Mesenchymal stem cell (in vitro differentiated cells and primary cell): ENCODE data around the gene MSN.
"Not testable (repeated sequence)": the region's sequence is repeated elsewhere in the genome, so short reads cannot be mapped to it uniquely, and the experiment has no call there.

ENCODE experiments used
- DNase-seq: peaks from one replicate; pipeline ENCODE4 v3.0.0-alpha.2; 2013
- H2AFZ ChIP-seq: one replicate; pipeline ENCODE4 v1.6.1; 2013; ENCODE audit warnings: low read depth, mild to moderate bottlenecking, control low read depth, inconsistent platforms, low read length, moderate library complexity
- H2AK5ac ChIP-seq: 2 replicates; pipeline ENCODE4 v1.6.1; 2013; ENCODE audit warnings: low read length, moderate library complexity, mild to moderate bottlenecking, inconsistent platforms; ENCODE audit not compliant: severe bottlenecking
- H2BK120ac ChIP-seq: one replicate; pipeline ENCODE4 v1.6.1; 2013; ENCODE audit warnings: low read depth, mild to moderate bottlenecking, inconsistent platforms, low read length, moderate library complexity
- H2BK12ac ChIP-seq, 2 experiments: one replicate each; pipeline ENCODE4 v1.6.1; 2013; ENCODE audit warnings: inconsistent platforms in 2 of 2, low read length in 2 of 2, mild to moderate bottlenecking in 2 of 2, moderate library complexity in 2 of 2, control low read depth in 1 of 2
- H2BK15ac ChIP-seq: one replicate; pipeline ENCODE4 v1.6.1; 2013; ENCODE audit warnings: mild to moderate bottlenecking, low read depth, inconsistent platforms; ENCODE audit not compliant: poor library complexity, severe bottlenecking
- H2BK5ac ChIP-seq: 2 replicates; pipeline ENCODE4 v1.6.1; 2013; ENCODE audit warnings: low read depth, mild to moderate bottlenecking, low read length, control low read depth, inconsistent platforms; ENCODE audit not compliant: poor library complexity, severe bottlenecking
- H3K14ac ChIP-seq, 2 experiments: one replicate each; pipeline ENCODE4 v1.6.1; 2013; ENCODE audit warnings: inconsistent platforms in 2 of 2, low read length in 2 of 2, control low read depth in 1 of 2, mild to moderate bottlenecking in 1 of 2, moderate library complexity in 1 of 2
- H3K18ac ChIP-seq, 2 experiments: one replicate each; pipeline ENCODE4 v1.6.1; 2013; ENCODE audit warnings: inconsistent platforms in 2 of 2, low read length in 2 of 2, control low read depth in 1 of 2, low read depth in 1 of 2, mild to moderate bottlenecking in 1 of 2
- H3K23ac ChIP-seq, 2 experiments: one replicate each; pipeline ENCODE4 v1.6.1; 2013; ENCODE audit warnings: inconsistent platforms in 2 of 2, low read length in 2 of 2, mild to moderate bottlenecking in 2 of 2, moderate library complexity in 2 of 2, control low read depth in 1 of 2
- H3K27ac ChIP-seq: 2 replicates; pipeline ENCODE4 v1.5.1; 2013; ENCODE audit warnings: mild to moderate bottlenecking, moderate library complexity, low read length, control low read depth, inconsistent platforms; ENCODE audit not compliant: poor library complexity, severe bottlenecking
- H3K27me3 ChIP-seq, 2 experiments: 2 replicates each; pipeline versions ENCODE4 v1.6.1 to v1.7.0; 2013; ENCODE audit warnings: low read length in 2 of 2, mild to moderate bottlenecking in 2 of 2, moderate library complexity in 2 of 2, control low read depth in 1 of 2, inconsistent platforms in 1 of 2; ENCODE audit not compliant: control insufficient read depth in 1 of 2, insufficient read depth in 1 of 2
- H3K36me3 ChIP-seq, 2 experiments: 2 replicates each; pipeline versions ENCODE4 v1.6.1 to v1.7.0; 2013; ENCODE audit warnings: low read length in 2 of 2, control low read depth in 1 of 2, inconsistent platforms in 1 of 2, low read depth in 1 of 2, mild to moderate bottlenecking in 1 of 2; ENCODE audit not compliant: insufficient read depth in 2 of 2, control insufficient read depth in 1 of 2
- H3K4ac ChIP-seq, 2 experiments: one replicate each; pipeline ENCODE4 v1.6.1; 2013; ENCODE audit warnings: inconsistent platforms in 2 of 2, low read length in 2 of 2, mild to moderate bottlenecking in 2 of 2, moderate library complexity in 2 of 2, control low read depth in 1 of 2, low read depth in 1 of 2
- H3K4me1 ChIP-seq: 2 replicates; pipeline ENCODE4 v1.6.1; 2013; ENCODE audit warnings: low read depth, low read length, control low read depth; ENCODE audit not compliant: control insufficient read depth, insufficient read depth
- H3K4me2 ChIP-seq: 2 replicates; pipeline ENCODE4 v1.6.1; 2013; ENCODE audit warnings: low read length, mild to moderate bottlenecking, inconsistent platforms; ENCODE audit not compliant: poor library complexity, severe bottlenecking
- H3K4me3 ChIP-seq, 2 experiments: 2 replicates each; pipeline versions ENCODE4 v1.5.1 to v1.7.0; 2013; ENCODE audit warnings: low read length in 2 of 2, mild to moderate bottlenecking in 2 of 2, control low read depth in 1 of 2, low read depth in 1 of 2; ENCODE audit not compliant: insufficient read depth in 1 of 2
- H3K79me1 ChIP-seq: replicated peaks from 2 replicates; pipeline ENCODE4 v1.6.1; 2013; ENCODE audit warnings: mild to moderate bottlenecking, control low read depth, low read length, inconsistent platforms; ENCODE audit not compliant: poor library complexity, severe bottlenecking
- H3K9ac ChIP-seq: 2 replicates; pipeline ENCODE4 v1.7.0; 2013; ENCODE audit warnings: mild to moderate bottlenecking, low read length, moderate library complexity
- H3K9me3 ChIP-seq: 2 replicates; pipeline ENCODE4 v1.7.0; 2013; ENCODE audit warnings: mild to moderate bottlenecking, low read length; ENCODE audit not compliant: control insufficient read depth
- H4K8ac ChIP-seq: one replicate; pipeline ENCODE4 v1.6.1; 2013; ENCODE audit warnings: inconsistent platforms, mild to moderate bottlenecking, low read length, moderate library complexity
- H4K91ac ChIP-seq: one replicate; pipeline ENCODE4 v1.6.1; 2013; ENCODE audit warnings: mild to moderate bottlenecking, low read length, inconsistent platforms
- WGBS: methylation state at CpG from one replicate; pipeline ENCODE4 v1.1.7; 2013; ENCODE audit warnings: mixed read lengths; 5-methylcytosine and 5-hydroxymethylcytosine counted together

The MSN gene

DNA sequence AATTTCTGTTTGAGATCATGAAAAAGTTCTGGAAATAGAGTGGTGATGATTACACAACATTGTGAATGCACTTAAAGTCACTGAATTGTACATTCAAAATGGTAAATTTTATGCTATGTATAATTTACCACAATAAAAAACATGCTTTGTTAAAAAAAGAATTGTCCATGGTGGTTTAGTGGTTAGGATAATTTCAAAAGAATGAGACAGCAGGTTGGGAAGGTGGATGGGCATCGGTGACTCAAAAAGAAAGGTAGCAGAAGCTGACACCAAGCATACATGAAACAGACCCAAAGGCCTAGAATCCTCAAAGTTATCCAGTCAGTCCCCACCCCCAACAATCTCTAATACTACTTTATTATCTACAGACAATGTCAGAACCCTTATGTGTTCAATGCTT, 91.1 kb downstream of the MSN start:
- DNase-seq: no peak
- Histone ChIP-seq H3K23ac (no peak overlapping the region), H3K4me3 (no peak overlapping the region), H3K27ac (no peak overlapping the region), H2BK120ac (no peak overlapping the region), H2BK12ac (no peak overlapping the region), H2BK15ac (no peak overlapping the region), H3K18ac (no peak overlapping the region), H3K4ac (no peak overlapping the region), H4K91ac (no peak overlapping the region), H2AK5ac (no peak overlapping the region), H3K9me3 (peaks cover 2% of the 10 kb centered on the region), H3K14ac (no peak overlapping the region), H3K27me3 (no peaks in the 10 kb centered on the region), H2BK5ac (no peak overlapping the region), H3K9ac (no peak overlapping the region), H3K4me2 (no peak overlapping the region), H3K4me1 (no peaks in the 10 kb centered on the region), H3K79me1 (no peaks in the 10 kb centered on the region), H3K36me3 (no peaks in the 10 kb centered on the region), H4K8ac (no peak overlapping the region), H2AFZ (no peak overlapping the region)
- WGBS: no CpG with 5 or more reads among the region's 1 CpG

DNA sequence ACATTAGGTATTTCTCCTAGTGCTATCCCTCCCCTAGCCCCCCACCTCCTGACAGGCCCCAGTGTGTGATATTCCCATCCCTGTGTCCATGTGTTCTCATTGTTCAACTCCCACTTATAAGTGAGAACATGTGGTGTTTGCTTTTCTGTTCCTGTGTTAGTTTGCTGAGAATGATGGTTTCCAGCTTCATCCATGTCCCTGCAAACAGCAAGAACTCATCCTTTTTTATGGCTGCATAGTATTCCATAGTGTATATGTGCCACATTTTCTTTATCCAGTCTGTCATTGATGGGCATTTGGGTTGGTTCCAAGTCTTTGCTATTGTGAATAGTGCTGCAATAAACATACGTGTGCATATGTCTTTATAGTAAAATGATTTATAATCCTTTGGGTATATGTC, 92.1 kb downstream of the MSN start:
- H2AK5ac ChIP-seq, H2BK12ac ChIP-seq, H3K4ac ChIP-seq, H4K91ac ChIP-seq, H3K18ac ChIP-seq, H3K36me3 ChIP-seq, H3K27me3 ChIP-seq, H2BK5ac ChIP-seq, H3K9me3 ChIP-seq, DNase-seq, H3K23ac ChIP-seq, H4K8ac ChIP-seq, H3K27ac ChIP-seq, H2BK120ac ChIP-seq, H3K4me2 ChIP-seq, H3K4me3 ChIP-seq, H2AFZ ChIP-seq, H3K9ac ChIP-seq, H3K79me1 ChIP-seq, H3K4me1 ChIP-seq, H3K14ac ChIP-seq, H2BK15ac ChIP-seq: not testable (repeated sequence)
- no CpG with 5 or more reads among the region's 1 CpG for WGBS

DNA sequence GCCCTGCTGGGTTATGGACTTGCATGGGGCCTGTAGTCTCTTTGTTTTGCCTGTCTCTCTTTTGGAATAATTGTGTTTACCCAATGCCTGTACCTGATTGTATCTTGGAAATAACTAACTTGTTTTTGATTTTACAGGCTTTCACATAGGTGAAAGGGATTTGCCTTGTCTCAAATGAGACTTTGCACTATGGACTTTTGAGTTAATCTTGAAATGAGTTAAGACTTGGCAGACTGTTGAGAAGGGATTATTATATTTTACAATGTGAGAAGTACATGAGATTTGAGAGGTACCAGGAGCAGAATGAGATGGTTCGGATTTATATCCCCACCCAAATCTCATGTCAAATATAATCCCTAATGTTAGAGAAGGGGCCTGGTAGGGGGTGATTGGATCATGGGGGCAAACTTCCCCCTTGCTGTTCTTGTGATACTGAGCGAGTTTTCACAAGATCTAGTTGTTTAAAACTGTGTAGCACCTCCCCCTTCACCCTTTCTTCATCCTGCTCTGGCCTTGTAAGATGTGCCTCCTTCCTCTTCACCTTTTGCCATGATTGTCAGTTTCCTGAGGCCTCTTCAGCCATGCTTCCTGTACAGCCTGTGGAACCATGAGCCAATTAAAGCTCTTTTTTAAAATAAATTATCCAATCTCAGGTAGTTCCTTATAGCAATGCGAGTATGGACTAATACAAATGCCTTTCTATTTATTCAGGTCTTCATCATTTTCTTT, 102.3 kb downstream of the MSN start:
- Histone ChIP-seq H3K4me1 (no peaks in the 10 kb centered on the region), H3K4ac (no peak overlapping the region), H3K27ac (no peak overlapping the region), H2AFZ (no peak overlapping the region), H4K8ac (no peak overlapping the region), H3K9ac (no peak overlapping the region), H2BK5ac (no peak overlapping the region), H3K9me3 (no peaks in the 10 kb centered on the region), H3K14ac (no peak overlapping the region), H3K36me3 (no peaks in the 10 kb centered on the region), H2BK15ac (no peak overlapping the region), H3K18ac (no peak overlapping the region), H4K91ac (no peak overlapping the region), H3K27me3 (peaks cover 0 to 3% of the 10 kb centered on the region in 2 experiments), H2AK5ac (no peak overlapping the region), H3K4me2 (no peak overlapping the region), H3K4me3 (no peak overlapping the region), H3K23ac (no peak overlapping the region), H2BK12ac (no peak overlapping the region), H3K79me1 (no peaks in the 10 kb centered on the region), H2BK120ac (no peak overlapping the region)
- no peak for DNase-seq
- 71% methylated on average over 2 of the region's 3 CpGs for WGBS

DNA sequence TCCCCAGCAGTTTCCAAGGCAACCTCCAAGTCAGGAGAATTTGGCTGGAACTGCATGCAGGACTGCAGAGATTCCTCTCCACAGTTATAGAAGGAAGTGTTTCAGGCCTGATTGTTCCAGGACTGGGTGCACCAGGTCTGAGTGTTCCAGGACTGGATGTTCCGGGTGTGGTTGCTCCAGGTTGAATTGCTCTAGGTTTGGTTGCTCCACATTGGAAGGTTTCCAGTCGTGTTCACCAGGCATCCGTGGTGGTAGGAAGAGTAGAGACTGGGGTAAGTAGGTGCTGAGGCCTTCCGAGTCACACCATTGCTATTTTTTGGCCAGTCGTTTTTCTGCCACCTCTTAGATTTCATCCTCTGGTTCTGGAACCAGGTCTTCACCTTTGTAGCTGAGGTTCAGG, 105.4 kb downstream of the MSN start:
- Histone ChIP-seq H4K8ac (no peak overlapping the region), H2AFZ (no peak overlapping the region), H4K91ac (no peak overlapping the region), H2AK5ac (no peak overlapping the region), H3K23ac (no peak overlapping the region), H3K4me1 (no peaks in the 10 kb centered on the region), H3K79me1 (no peaks in the 10 kb centered on the region), H3K14ac (no peak overlapping the region), H3K36me3 (no peaks in the 10 kb centered on the region), H3K4me3 (no peak overlapping the region), H3K9me3 (no peaks in the 10 kb centered on the region), H3K18ac (no peak overlapping the region), H2BK12ac (no peak overlapping the region), H3K27ac (no peak overlapping the region), H3K4me2 (no peak overlapping the region), H3K9ac (no peak overlapping the region), H2BK15ac (no peak overlapping the region), H3K27me3 (peaks cover 0 to 7% of the 10 kb centered on the region in 2 experiments), H3K4ac (no peak overlapping the region), H2BK120ac (no peak overlapping the region), H2BK5ac (no peak overlapping the region)
- no peak for DNase-seq
- 100% methylated on average over 1 of the region's 5 CpGs for WGBS
